Mucosa of stomach (tissue), 1 donor: ENCODE measurements around the gene MYO3B.
"Not testable (repeated sequence)": the region's sequence is repeated elsewhere in the genome, so short reads cannot be mapped to it uniquely, and the experiment has no call there.

Experiments used
- H3K27me3 ChIP-seq: one replicate; pipeline ENCODE4 v1.7.0; 2013; ENCODE audit warnings: mild to moderate bottlenecking, low read length; ENCODE audit not compliant: control insufficient read depth, insufficient read depth
- H3K36me3 ChIP-seq: one replicate; pipeline ENCODE4 v1.7.0; 2013; ENCODE audit warnings: low read length; ENCODE audit not compliant: control insufficient read depth, insufficient read depth
- H3K4me1 ChIP-seq: one replicate; pipeline ENCODE4 v1.7.0; 2013; ENCODE audit warnings: mild to moderate bottlenecking, low read length; ENCODE audit not compliant: control insufficient read depth, insufficient read depth
- H3K4me3 ChIP-seq: one replicate; pipeline ENCODE4 v1.7.0; 2013; ENCODE audit warnings: low read length
- H3K9ac ChIP-seq: one replicate; pipeline ENCODE4 v1.7.0; 2013; ENCODE audit warnings: mild to moderate bottlenecking, low read length, moderate library complexity
- H3K9me3 ChIP-seq: one replicate; pipeline ENCODE4 v1.7.0; 2013; ENCODE audit warnings: mild to moderate bottlenecking, low read length, moderate library complexity; ENCODE audit not compliant: control insufficient read depth
- donor health status: Pancreatic carcinoma.

Gene MYO3B

DNA sequence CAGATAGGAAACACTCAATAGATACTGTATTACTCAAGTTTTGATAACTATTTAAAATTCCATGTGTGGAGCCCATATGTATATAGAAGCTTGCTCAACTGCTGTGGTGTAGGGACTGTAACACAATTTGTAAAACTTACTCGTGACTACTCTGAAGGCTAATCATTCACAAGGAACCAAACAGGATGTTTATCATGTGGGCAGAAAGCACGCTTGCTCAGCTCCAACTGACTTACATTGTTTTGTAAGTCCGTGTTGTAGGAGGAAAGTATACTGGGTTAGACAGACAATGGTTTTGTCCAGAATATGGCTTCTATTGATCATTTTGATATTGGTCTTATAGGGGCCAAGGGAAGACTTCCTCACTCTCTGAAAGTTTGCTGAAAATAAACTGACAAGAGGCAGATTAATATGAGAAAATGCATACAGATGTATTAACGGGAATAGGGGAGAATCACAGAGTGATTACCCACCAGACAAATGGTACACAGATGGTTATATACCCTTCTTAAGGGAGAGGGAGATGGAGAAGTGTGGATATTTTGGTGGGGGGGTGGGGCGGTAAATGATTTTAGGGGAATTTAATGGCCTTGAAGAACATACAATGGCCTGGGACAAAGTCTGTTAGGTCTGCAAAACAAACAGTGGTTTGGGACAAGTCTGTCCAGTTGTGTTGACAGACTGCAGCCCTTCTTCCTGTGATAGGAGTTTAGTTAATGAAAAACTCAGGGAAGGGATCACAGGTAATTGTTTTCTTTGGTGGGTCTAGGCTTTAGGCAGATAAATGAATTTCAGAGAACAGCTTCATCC is 277.9 kb downstream of the MYO3B start:
- H3K4me3 ChIP-seq = no peak overlapping the region
- H3K4me1 ChIP-seq = peaks cover 18% of the 10 kb centered on the region
- no peaks in the 10 kb centered on the region for H3K9me3 ChIP-seq
- no peaks in the 10 kb centered on the region for H3K36me3 ChIP-seq
- no peaks in the 10 kb centered on the region for H3K27me3 ChIP-seq
- H3K9ac ChIP-seq = no peak overlapping the region

DNA sequence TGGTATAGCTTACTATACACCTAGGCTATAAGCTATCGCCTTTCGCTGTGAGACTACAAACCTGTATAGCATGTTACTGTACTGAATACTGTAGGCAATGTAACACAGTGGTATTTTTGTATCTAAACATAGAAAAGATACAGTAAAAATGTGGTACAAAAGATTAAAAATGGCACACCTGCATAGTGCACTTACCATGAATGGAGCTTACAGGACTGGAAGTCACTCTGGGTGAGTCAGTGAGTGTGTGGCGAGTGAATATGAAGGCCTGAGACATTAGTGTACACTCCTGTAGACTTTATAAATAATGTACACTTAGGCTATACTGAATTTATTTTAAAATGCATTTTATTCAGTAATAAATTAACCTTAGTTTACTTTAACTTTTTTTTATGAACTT is 279.0 kb downstream of the MYO3B start:
- Histone ChIP-seq H3K4me1 (peaks cover 18% of the 10 kb centered on the region), H3K4me3 (no peak overlapping the region), H3K9me3 (no peaks in the 10 kb centered on the region), H3K27me3 (no peaks in the 10 kb centered on the region), H3K36me3 (no peaks in the 10 kb centered on the region), H3K9ac (no peak overlapping the region)

- no peak overlapping the region for H3K4me3 ChIP-seq
- peaks cover 18% of the 10 kb centered on the region for H3K4me1 ChIP-seq
- no peaks in the 10 kb centered on the region for H3K27me3 ChIP-seq
- no peaks in the 10 kb centered on the region for H3K9me3 ChIP-seq
- no peaks in the 10 kb centered on the region for H3K36me3 ChIP-seq
- H3K9ac ChIP-seq = no peak overlapping the region
Observed at GRCh38 chr2:170457742-170458141, 279.8 kb downstream of the MYO3B start.

GRCh38 chr2:170461889-170462288 is 283.9 kb downstream of the MYO3B start:
- no peaks in the 10 kb centered on the region for H3K4me1 ChIP-seq
- H3K36me3 ChIP-seq = no peaks in the 10 kb centered on the region
- no peaks in the 10 kb centered on the region for H3K27me3 ChIP-seq
- H3K9me3 ChIP-seq = no peaks in the 10 kb centered on the region
- H3K9ac ChIP-seq = no peak overlapping the region
- H3K4me3 ChIP-seq = no peak overlapping the region

DNA sequence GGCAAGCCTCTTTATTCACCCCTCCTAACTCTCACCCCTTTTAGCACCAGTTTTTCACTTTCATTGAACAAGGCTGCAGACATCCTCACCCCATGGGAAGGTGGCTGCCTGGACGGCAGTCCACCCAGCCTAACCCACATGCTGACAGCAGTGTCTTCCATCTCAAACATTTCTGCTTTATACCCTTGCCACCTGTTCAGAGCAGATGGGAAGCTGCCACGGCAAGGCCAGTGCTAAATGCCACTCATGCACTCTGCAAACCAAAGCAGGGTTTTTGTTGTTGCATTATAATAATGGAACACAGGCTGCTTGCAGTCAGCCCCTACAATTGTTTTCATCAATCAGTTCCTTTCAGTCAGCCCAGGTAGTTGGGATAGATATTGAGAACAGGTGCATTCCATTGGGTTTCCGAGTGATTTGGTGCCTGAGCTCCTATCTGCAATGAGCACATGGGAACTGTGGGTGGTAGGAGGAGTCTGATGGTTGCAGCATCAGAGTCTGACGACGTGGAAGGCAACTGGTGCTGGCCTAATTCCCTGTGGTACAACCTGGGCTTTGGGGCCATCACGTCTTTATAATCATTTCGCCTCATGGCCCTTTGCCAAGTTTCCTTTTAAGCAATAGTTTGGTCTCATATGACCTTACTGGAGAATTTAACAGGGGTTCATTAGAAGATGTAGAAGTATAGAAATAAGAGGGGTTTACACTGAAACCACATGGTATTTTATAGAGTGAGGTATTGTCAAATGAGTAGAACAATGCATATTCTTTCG is 284.7 kb downstream of the MYO3B start:
- H3K9ac ChIP-seq = no peak overlapping the region
- no peaks in the 10 kb centered on the region for H3K4me1 ChIP-seq
- H3K4me3 ChIP-seq = no peak overlapping the region
- H3K9me3 ChIP-seq = no peaks in the 10 kb centered on the region
- no peaks in the 10 kb centered on the region for H3K27me3 ChIP-seq
- H3K36me3 ChIP-seq = no peaks in the 10 kb centered on the region

GRCh38 chr2:170463206-170463537 is 285.2 kb downstream of the MYO3B start:
- Histone ChIP-seq H3K36me3 (no peaks in the 10 kb centered on the region), H3K9ac (no peak overlapping the region), H3K27me3 (no peaks in the 10 kb centered on the region), H3K4me3 (no peak overlapping the region), H3K9me3 (no peaks in the 10 kb centered on the region), H3K4me1 (no peaks in the 10 kb centered on the region)

DNA sequence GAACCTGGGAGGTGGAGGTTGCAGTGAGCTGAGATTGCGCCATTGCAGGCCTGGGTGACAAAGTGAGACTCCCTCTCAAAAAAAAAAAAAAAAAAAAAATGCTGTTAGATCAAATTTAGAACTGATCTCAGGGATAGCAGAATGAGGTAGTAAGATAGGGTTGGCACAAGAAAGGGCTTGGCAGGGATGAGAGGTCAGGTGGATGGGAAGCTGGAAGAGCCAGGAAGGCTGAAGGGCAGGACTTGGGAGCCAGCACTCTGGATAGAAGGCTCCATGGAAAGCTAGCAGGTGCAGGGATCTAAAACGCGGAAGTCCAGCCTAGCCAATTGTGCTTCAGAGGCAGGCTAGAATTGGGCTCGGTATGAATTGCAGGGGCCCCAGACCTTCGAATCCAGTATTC is 286.3 kb downstream of the MYO3B start:
- no peaks in the 10 kb centered on the region for H3K4me1 ChIP-seq
- no peak overlapping the region for H3K4me3 ChIP-seq
- H3K27me3 ChIP-seq = no peaks in the 10 kb centered on the region
- no peak overlapping the region for H3K9ac ChIP-seq
- H3K9me3 ChIP-seq = no peaks in the 10 kb centered on the region
- no peaks in the 10 kb centered on the region for H3K36me3 ChIP-seq

DNA sequence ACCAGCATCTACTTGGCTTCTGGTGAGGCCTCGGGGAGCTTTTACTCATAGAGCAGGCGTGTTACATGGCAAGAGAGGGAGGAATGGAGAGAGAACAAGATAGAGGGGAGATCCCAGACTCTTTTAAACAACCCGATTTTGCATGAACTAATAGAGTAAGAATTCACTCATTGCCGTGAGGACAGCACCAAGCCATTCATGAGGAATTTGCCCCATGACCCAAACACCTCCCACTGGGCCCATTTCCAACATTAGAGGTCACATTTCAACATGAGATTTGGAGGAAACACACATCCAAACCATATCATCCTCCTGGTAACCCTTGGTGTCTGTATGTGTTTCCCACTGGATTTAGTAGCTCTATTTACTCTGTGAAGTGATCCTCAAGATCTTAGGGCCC is 287.3 kb downstream of the MYO3B start:
- Histone ChIP-seq H3K27me3 (no peaks in the 10 kb centered on the region), H3K36me3 (no peaks in the 10 kb centered on the region), H3K9me3 (no peaks in the 10 kb centered on the region), H3K9ac (no peak overlapping the region), H3K4me1 (no peaks in the 10 kb centered on the region), H3K4me3 (no peak overlapping the region)

DNA sequence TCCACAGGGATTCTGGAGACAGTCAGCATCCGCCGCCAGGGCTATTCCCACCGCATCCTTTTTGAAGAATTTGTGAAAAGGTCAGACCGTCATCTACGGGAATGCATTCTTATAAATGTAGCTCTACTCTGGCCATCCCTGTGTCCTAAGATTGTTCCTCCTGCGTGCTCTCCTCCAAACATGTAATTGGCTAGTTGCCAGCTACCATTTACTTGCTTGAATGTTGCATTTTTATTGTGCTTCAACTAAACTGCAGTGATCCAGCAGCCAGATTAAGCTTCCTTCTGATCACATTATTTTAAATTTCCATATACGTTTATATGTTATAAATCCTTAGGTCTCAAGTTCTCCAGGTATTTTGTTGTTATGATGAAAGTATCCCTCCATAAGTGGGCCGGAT is 288.7 kb downstream of the MYO3B start:
- Histone ChIP-seq H3K4me3 (no peak overlapping the region), H3K27me3 (no peaks in the 10 kb centered on the region), H3K4me1 (no peaks in the 10 kb centered on the region), H3K36me3 (no peaks in the 10 kb centered on the region), H3K9me3 (no peaks in the 10 kb centered on the region), H3K9ac (no peak overlapping the region)

DNA sequence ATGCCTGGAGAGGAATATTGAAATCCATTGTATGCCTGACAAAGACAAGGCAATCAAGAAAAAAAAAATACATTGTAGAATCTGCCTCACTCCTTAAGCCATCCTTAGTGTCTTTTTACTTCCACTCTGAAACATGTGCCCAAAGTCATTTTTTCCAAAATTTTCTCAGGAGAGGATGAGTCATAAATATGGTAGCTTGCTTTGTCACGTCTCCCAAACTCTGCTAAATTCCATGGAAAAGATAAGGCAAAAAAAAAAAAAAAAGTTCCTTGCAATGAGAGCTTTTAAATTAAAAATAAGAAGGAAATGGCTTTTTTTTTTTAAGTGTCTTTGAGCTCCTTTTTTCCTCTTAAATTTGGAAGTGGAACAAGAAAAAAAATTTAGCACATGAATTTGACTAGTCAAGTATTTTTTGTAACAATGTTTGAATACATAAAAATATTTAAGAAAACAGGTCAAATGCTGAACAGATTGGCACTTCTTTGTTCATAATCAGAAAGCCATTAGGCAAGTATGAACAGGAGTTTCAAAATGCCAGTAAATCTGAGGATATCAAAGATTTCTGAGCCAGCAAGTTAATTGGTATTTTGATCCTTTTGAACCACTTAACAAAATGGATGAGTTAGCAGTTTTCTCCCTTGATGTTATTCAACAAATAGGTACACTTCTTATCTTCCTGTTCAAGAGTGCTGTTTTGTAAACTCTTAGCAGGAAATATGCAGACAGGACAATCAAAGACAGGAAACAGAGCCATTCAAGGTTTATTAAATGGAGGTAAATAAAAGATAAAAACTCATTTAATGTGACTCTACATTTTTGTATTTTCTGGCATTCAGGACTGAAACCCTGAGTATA is 289.8 kb downstream of the MYO3B start:
- no peaks in the 10 kb centered on the region for H3K36me3 ChIP-seq
- H3K4me3 ChIP-seq = no peak overlapping the region
- H3K9me3 ChIP-seq = no peaks in the 10 kb centered on the region
- H3K9ac ChIP-seq = no peak overlapping the region
- H3K27me3 ChIP-seq = no peaks in the 10 kb centered on the region
- H3K4me1 ChIP-seq = no peaks in the 10 kb centered on the region

DNA sequence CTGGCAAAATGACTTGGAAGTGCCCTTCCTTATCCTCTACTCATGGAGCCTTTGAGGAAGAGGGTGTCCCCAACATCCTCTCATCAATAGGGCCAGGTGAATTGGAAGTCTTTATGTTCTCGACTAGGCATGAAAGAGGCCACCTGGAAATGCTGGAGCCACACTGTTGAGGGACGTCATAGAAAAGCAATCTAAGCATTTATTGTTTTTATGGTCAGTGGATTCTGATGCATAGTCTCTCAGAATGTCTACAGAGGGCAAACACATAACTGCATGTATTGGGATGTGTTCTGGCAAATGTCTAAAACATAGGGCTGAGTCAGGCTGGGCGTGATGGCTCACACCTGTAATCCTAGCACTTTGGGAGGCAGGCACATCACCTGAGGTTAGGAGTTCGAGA is 290.6 kb downstream of the MYO3B start:
- no peaks in the 10 kb centered on the region for H3K9me3 ChIP-seq
- H3K4me1 ChIP-seq = no peaks in the 10 kb centered on the region
- no peak overlapping the region for H3K4me3 ChIP-seq
- H3K9ac ChIP-seq = no peak overlapping the region
- no peaks in the 10 kb centered on the region for H3K27me3 ChIP-seq
- H3K36me3 ChIP-seq = no peaks in the 10 kb centered on the region

- not testable (repeated sequence) for H3K4me1 ChIP-seq, H3K9ac ChIP-seq, H3K36me3 ChIP-seq
Observed at GRCh38 chr2:170472498-170472897, 294.6 kb downstream of the MYO3B start.

More at GRCh38 chr2:170472498-170472897, 294.6 kb downstream of the MYO3B start:
- not testable (repeated sequence) for H3K27me3 ChIP-seq, H3K9me3 ChIP-seq, H3K4me3 ChIP-seq
